SIG-M5 treated with dmso at 0.1 percent for 504 hours (cell line): ENCODE data around the gene GAPDHS.

ENCODE experiments used
- DNase-seq: peaks from one replicate; lab custom pipeline; 2025; ENCODE audit not compliant: unreplicated experiment; lab: John Stamatoyannopoulos, UW

The GAPDHS gene

DNA sequence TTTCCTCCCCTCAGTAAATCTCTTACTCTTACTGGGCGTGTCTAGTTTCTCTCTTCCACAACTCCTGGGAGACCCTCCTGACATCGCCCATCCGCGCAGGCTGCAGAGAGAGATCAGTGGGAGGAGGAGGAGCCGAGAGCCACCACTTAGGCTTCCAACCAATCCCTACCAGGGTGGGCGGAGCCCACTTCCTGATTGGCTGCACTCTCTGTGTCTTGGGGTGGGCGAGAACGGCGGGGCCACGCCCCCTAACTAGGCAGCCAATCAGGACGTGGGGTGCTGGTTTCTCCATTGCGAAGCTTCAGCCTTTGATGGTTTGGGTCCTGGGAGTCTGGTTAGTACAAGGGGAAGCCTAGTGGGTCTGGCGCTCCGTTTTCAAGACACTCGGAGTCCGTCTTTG, 52.6 kb downstream of the GAPDHS start, which contains the start of gene PMIS2:
PMIS2 (plus strand) TSS at position 326 of the 400 bp plus-strand sequence. CDS start 87 bp downstream, outside the sequence.
- no peak for DNase-seq

DNA sequence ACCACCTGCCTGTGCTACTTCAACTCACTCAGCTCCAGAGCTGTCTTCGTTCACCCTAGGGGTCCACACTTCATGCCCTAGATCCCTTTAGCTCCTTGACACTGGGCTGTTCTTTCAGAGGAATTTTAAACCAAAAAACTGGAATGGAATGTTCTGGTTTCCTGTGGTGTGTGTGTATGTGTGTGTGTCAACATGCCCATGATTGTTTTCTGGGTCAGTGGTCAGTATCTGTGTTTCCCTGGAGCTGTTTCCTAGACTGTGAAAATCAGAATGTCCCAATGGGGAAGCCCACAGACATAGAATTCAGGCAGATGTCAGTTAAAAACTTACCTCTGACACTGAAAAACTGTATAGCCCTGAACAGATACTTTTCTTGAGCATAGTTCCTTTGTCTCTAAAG, 54.1 kb downstream of the GAPDHS start:
- no peak for DNase-seq

DNA sequence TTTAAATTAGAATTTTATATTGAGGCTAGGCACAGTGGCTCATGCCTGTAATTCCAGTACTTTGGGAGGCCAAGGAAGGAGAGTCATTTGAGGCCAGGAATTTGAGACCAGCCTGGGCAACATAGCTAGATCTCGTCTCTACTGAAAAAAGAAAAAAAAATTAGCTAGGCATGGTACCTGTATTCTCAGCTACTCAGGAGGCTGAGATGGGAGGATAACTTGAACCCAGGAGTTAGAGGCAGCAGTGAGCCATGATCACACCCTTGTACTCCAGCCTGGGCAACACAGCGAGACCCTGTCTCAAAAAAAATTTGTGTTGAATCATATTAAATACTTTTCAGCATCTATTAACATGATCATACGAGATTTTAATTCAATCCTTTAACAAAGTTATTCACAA, 57.6 kb downstream of the GAPDHS start:
- DNase-seq: no peak

DNA sequence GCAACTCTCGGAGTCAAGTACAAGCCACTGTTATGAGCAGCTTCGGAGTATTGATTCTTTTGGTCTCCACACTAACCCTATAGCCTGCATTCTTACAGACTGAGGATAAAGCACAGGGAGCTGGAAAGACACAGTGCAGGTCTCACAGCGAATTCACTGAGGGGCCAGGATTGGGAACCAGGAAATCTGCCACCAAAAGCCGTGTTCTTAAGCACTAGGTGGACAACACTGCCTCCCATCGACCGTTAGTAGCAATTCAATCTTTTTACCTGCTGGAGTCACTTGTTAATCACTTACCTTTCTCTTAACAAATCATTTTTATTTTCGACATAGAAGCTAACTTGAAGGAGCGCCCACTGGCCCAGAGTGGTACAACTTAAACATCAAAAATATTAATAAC, 59.0 kb downstream of the GAPDHS start:
- DNase-seq: peak; percentile 30
